HG03558 (cell line): ENCODE measurements around the gene AMPH.

Experiments
- ATAC-seq: cut with Tn5 transposase; IDR thresholded peaks from one replicate; pipeline ENCODE4 v1.9.1; 2021; ENCODE audit warnings: moderate number of reproducible peaks; ENCODE audit not compliant: unreplicated experiment; ENCODE audit errors: extremely low read depth

Gene AMPH

DNA sequence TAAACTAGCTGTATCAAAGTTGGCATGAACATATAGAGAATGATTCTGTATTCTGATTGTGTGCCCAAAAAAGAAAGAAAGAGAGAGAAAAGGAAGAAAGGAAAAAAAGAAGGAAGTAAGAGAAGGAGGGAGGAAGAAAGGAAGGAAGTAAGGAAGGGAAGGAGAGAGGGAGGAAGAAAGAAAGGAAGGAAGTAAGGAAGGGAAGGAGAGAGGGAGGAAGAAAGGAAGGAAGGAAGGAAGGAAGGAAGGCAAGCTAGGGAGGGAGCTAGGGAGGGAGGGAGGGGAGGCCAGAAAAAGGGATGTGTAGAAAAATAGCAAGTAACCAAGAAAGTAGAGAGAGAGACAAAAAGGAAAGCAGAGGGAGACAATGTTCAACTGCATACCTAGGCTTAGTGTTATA, 297.0 kb downstream of the AMPH start:
- no peak for ATAC-seq
